GM12891 (cell line): ENCODE measurements around the gene TRH.

Experiments
- PAX5 ChIP-seq: IDR thresholded peaks from 2 replicates; pipeline ENCODE4 v1.6.1; 2011; ENCODE audit warnings: low read length, moderate library complexity, mild to moderate bottlenecking; ENCODE audit not compliant: insufficient read depth, severe bottlenecking
- POLR2A ChIP-seq: IDR thresholded peaks from 2 replicates; pipeline ENCODE4 v1.6.1; 2011; ENCODE audit warnings: low read depth, low read length, control low read depth
- POLR2AphosphoS5 ChIP-seq: IDR thresholded peaks from 2 replicates; pipeline ENCODE4 v1.6.1; 2011; ENCODE audit warnings: low read depth, low read length, control low read depth
- POU2F2 ChIP-seq: IDR thresholded peaks from 2 replicates; pipeline ENCODE4 v1.6.1; 2011; ENCODE audit warnings: low read depth, mild to moderate bottlenecking, control low read depth, low read length, moderate library complexity
- SPI1 ChIP-seq: IDR thresholded peaks from 2 replicates; pipeline ENCODE4 v1.6.1; 2011; ENCODE audit warnings: low read depth, low read length, control low read depth
- TAF1 ChIP-seq: IDR thresholded peaks from 2 replicates; pipeline ENCODE4 v1.6.1; 2011; ENCODE audit warnings: low read depth, low read length, control low read depth

DNA sequence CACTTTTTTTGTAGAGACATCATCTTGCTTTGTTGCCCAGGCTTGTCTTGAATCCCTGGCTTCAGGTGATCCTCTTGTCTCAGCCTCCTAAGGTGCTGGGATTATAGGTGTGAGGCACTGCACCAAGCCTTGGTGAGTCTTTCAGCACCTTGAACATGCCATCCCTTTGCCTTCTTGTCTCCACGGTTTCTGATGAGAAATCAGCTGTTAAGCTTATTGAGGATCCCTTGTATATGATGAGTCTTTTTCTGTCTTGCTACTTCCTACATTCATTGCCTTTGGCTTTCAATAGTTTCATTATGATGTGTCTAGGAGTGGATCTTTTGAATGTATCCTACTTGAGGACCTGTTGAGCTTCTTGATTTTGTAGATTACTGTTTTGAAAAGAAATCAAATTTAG lies 45.1 kb upstream of the TRH start:
- TF ChIP-seq POLR2A: no peak
- TF ChIP-seq POLR2AphosphoS5: no peak
- TF ChIP-seq TAF1: no peak
- TF ChIP-seq POU2F2: no peak
- no peak for TF ChIP-seq SPI1
- no peak for TF ChIP-seq PAX5
